ENCODE measurements around the gene DOCK4.

The DOCK4 gene

GRCh38 chr7:111841596-111842205 is 364.5 kb downstream of the DOCK4 start:
- ChIA-PET CTCF (no interaction called here), POLR2A (no interaction called here)
- TF ChIP-seq, protein P1, sequence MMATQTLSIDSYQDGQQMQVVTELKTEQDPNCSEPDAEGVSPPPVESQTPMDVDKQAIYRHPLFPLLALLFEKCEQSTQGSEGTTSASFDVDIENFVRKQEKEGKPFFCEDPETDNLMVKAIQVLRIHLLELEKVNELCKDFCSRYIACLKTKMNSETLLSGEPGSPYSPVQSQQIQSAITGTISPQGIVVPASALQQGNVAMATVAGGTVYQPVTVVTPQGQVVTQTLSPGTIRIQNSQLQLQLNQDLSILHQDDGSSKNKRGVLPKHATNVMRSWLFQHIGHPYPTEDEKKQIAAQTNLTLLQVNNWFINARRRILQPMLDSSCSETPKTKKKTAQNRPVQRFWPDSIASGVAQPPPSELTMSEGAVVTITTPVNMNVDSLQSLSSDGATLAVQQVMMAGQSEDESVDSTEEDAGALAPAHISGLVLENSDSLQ (IDR thresholded peaks at IDR 0.05), result no peak
- TF ChIP-seq FOXA1 (IDR thresholded peaks at IDR 0.05), result no peak
- TF ChIP-seq SUZ12 (IDR thresholded peaks at IDR 0.05), result no peak
- TF ChIP-seq NFRKB (IDR thresholded peaks at IDR 0.05), result no peak
- TF ChIP-seq HDGF (IDR thresholded peaks at IDR 0.05; ENCODE audit: borderline replicate concordance), result no peak
- TF ChIP-seq BHLHE40 (IDR thresholded peaks at IDR 0.05; ENCODE audit: borderline replicate concordance), result no peak
- TF ChIP-seq ELF4 (IDR thresholded peaks at IDR 0.05), result no peak
- TF ChIP-seq FOXK2 (IDR thresholded peaks at IDR 0.05), result no peak
- no peak for TF ChIP-seq LEF1 (IDR thresholded peaks at IDR 0.05; ENCODE audit: borderline replicate concordance)
- no peak for TF ChIP-seq ARNT (IDR thresholded peaks at IDR 0.05)
- TF ChIP-seq L3MBTL2 (conservative IDR thresholded peaks at IDR 0.05), result no peak
- TF ChIP-seq CTBP1 (IDR thresholded peaks at IDR 0.05; ENCODE audit: borderline replicate concordance), result no peak
- TF ChIP-seq FOXM1 (IDR thresholded peaks at IDR 0.05; ENCODE audit: borderline replicate concordance), result no peak
- no peak for TF ChIP-seq SP1 (IDR thresholded peaks at IDR 0.05)
- no peak for TF ChIP-seq ZNF384 (IDR thresholded peaks at IDR 0.05)
- TF ChIP-seq TARDBP (IDR thresholded peaks at IDR 0.05), result no peak
- no peak for DNase-seq (ENCODE audit: extremely low spot score)

DNA sequence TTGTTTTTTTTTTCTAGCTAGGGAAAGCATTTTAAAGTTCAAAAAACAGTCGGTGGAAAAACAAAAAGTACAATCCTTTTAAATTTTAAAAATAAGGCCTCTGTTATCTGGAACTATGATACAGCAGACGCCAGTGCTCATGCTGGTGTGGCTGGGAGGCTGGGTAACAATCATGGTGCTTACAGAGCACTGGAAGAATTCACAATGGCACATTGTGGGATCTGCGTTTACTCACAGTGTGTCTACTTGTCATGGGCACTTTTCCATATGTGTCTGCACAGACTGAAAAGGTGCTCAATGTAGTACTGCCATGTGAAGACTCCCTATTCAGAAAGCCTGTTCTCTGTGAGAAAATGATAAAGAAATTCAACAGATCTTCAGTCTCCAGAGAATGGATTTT is 365.7 kb downstream of the DOCK4 start:
- TF ChIP-seq FOXK2 (IDR thresholded peaks at IDR 0.05) (no peak), FOXM1 (IDR thresholded peaks at IDR 0.05; ENCODE audit: borderline replicate concordance) (no peak), ZNF384 (IDR thresholded peaks at IDR 0.05) (no peak), FOXA1 (IDR thresholded peaks at IDR 0.05) (no peak), LEF1 (IDR thresholded peaks at IDR 0.05; ENCODE audit: borderline replicate concordance) (no peak), BHLHE40 (IDR thresholded peaks at IDR 0.05; ENCODE audit: borderline replicate concordance) (no peak), SUZ12 (IDR thresholded peaks at IDR 0.05) (no peak), CTBP1 (IDR thresholded peaks at IDR 0.05; ENCODE audit: borderline replicate concordance) (no peak), HDGF (IDR thresholded peaks at IDR 0.05; ENCODE audit: borderline replicate concordance) (no peak)
- TF ChIP-seq, protein P1 (IDR thresholded peaks at IDR 0.05), result no peak
- DNase-seq (ENCODE audit: extremely low spot score), result no peak
- ChIA-PET POLR2A (no interaction called here), CTCF (no interaction called here)

DNA sequence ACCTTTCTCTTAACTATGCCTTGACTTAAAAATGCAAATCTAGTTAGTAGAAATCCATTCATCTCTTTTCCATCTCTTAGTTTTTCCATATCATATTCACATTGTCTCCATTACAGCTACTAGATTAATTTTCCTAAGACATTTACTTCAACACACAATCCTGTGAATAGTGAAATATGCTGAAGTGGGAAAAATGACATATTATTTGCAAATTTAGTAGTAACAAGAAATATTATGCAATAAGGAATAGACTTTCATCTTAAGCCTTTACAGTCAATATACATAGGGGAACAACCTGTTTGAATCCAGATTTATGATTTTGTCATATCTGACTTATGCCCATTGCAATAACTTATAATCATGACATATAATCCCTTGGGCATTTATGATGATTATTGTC is 366.9 kb downstream of the DOCK4 start:
- POLR2A ChIA-PET, result no interaction called here
- CTCF ChIA-PET, result no interaction called here
- TF ChIP-seq TARDBP (IDR thresholded peaks at IDR 0.05) (no peak), FOXM1 (IDR thresholded peaks at IDR 0.05; ENCODE audit: borderline replicate concordance) (no peak), SUZ12 (IDR thresholded peaks at IDR 0.05) (no peak), BHLHE40 (IDR thresholded peaks at IDR 0.05; ENCODE audit: borderline replicate concordance) (no peak), NFRKB (IDR thresholded peaks at IDR 0.05) (no peak), HDGF (IDR thresholded peaks at IDR 0.05; ENCODE audit: borderline replicate concordance) (no peak), FOXA1 (IDR thresholded peaks at IDR 0.05) (no peak), ARNT (IDR thresholded peaks at IDR 0.05) (no peak)
- TF ChIP-seq, protein P1 (IDR thresholded peaks at IDR 0.05), result no peak
- no peak for DNase-seq (ENCODE audit: extremely low spot score)

- POLR2A ChIA-PET, result no interaction called here
- CTCF ChIA-PET, result no interaction called here
Measured at GRCh38 chr7:111836592-111836991, 369.6 kb downstream of the DOCK4 start.

GRCh38 chr7:111835066-111835465 is 371.1 kb downstream of the DOCK4 start:
- POLR2A ChIA-PET, result no interaction called here

More at GRCh38 chr7:111836592-111836991, 369.6 kb downstream of the DOCK4 start:
- no peak for TF ChIP-seq ARNT (IDR thresholded peaks at IDR 0.05)
- no peak for TF ChIP-seq ZNF384 (IDR thresholded peaks at IDR 0.05)
- no peak for TF ChIP-seq NFRKB (IDR thresholded peaks at IDR 0.05)
- no peak for TF ChIP-seq FOXM1 (IDR thresholded peaks at IDR 0.05; ENCODE audit: borderline replicate concordance)
- TF ChIP-seq L3MBTL2 (conservative IDR thresholded peaks at IDR 0.05), result no peak
- no peak for TF ChIP-seq SUZ12 (IDR thresholded peaks at IDR 0.05)
- no peak for TF ChIP-seq BHLHE40 (IDR thresholded peaks at IDR 0.05; ENCODE audit: borderline replicate concordance)
- TF ChIP-seq FOXA1 (IDR thresholded peaks at IDR 0.05), result no peak
- TF ChIP-seq TARDBP (IDR thresholded peaks at IDR 0.05), result no peak
- no peak for TF ChIP-seq ELF4 (IDR thresholded peaks at IDR 0.05)
- no peak for DNase-seq (ENCODE audit: extremely low spot score)

GRCh38 chr7:111834367-111834766 is 371.8 kb downstream of the DOCK4 start:
- no peak for DNase-seq (ENCODE audit: extremely low spot score)
- CTCF ChIA-PET, result no interaction called here
- POLR2A ChIA-PET, result no interaction called here
- TF ChIP-seq LEF1 (IDR thresholded peaks at IDR 0.05; ENCODE audit: borderline replicate concordance) (no peak), ZNF384 (IDR thresholded peaks at IDR 0.05) (no peak), L3MBTL2 (conservative IDR thresholded peaks at IDR 0.05) (no peak), FOXM1 (IDR thresholded peaks at IDR 0.05; ENCODE audit: borderline replicate concordance) (no peak), TARDBP (IDR thresholded peaks at IDR 0.05) (no peak), CTBP1 (IDR thresholded peaks at IDR 0.05; ENCODE audit: borderline replicate concordance) (no peak), FOXK2 (IDR thresholded peaks at IDR 0.05) (no peak), HDGF (IDR thresholded peaks at IDR 0.05; ENCODE audit: borderline replicate concordance) (no peak), ARNT (IDR thresholded peaks at IDR 0.05) (no peak), SUZ12 (IDR thresholded peaks at IDR 0.05) (no peak), BHLHE40 (IDR thresholded peaks at IDR 0.05; ENCODE audit: borderline replicate concordance) (no peak), ELF4 (IDR thresholded peaks at IDR 0.05) (no peak), FOXA1 (IDR thresholded peaks at IDR 0.05) (no peak), NFRKB (IDR thresholded peaks at IDR 0.05) (no peak), SP1 (IDR thresholded peaks at IDR 0.05) (no peak)
- TF ChIP-seq, protein P1 (IDR thresholded peaks at IDR 0.05), result no peak

More at GRCh38 chr7:111835066-111835465, 371.1 kb downstream of the DOCK4 start:
- no peak for TF ChIP-seq TARDBP (IDR thresholded peaks at IDR 0.05)
- CTCF ChIA-PET, result no interaction called here
- DNase-seq (ENCODE audit: extremely low spot score), result no peak
